AG09319 (cell line): ENCODE results near the gene SLC28A1.
"Not testable (repeated sequence)": the region's sequence is repeated elsewhere in the genome, so short reads cannot be mapped to it uniquely, and the experiment has no call there.

ENCODE experiments used
- DNase-seq: peaks from one replicate; pipeline ENCODE4 v3.0.0-alpha.2; 2010; ENCODE audit warnings: low read depth; ENCODE audit errors: extremely low read depth
- CTCF ChIP-seq: IDR thresholded peaks from 2 replicates; pipeline ENCODE4 v1.5.1; 2011; ENCODE audit warnings: low read depth, mild to moderate bottlenecking, inconsistent platforms, low read length, moderate library complexity

Gene SLC28A1

GRCh38 chr15:84981711-84982300 lies 97.3 kb downstream of the SLC28A1 start, which contains the start of gene PDE8A:
Gene PDE8A (plus strand): TSS chr15:84981856. CDS start chr15:84982163, 307 bp downstream.
- TF ChIP-seq CTCF, result no peak
- DNase-seq, result no peak

DNA sequence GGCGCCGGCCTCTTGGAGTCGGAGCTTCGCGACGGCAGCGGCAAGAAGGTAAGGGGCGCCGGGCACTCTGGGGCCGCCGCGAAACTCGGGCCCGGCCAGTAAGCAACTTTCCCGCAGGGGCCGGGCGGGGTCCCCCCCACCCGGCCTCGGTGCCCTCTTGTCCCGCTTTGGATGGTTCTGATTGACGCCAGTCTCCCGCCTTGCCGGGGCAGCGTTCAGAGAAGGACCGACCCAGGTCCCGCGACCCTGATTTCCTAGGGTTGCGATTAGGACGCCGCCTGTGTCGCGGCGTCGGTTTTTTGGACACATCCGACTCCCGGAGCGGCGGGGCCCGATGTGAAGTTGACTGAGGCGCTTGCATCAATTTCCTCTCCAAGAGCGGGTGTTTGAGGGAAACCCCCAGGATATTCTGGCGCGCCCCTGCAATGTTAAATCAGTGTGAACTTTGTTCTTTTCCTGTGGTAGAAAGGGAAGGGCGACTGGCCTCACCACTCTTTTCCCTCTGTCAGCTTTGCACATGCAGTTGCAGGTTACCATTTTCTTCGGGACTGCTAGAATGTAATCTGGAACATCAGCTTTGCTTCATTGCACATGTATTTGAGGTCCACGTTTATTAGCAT lies 97.9 kb downstream of the SLC28A1 start:
- TF ChIP-seq CTCF, result no peak

DNA sequence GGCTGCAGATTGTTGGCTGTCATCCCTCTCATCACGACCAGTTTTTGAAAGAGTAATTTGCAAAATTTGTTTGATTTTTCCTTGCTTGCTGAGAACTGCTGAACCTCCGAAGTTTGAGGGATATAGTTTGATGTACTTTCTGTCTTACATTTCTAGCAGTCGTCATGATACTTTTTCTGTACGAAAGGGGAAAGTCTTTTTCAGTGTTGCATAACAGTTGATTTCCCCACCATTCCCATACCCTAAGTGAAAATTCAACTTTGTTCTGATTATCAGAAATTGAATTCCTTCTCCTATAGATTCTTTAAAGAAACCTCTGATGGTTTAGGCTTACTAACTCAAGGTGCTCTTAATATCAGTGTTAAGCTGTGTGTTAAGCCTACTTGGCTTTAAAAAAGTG lies 98.8 kb downstream of the SLC28A1 start:
- no peak for TF ChIP-seq CTCF
- DNase-seq, result no peak

More for the DNA sequence above, 97.9 kb downstream of the SLC28A1 start:
- DNase-seq, result no peak

DNA sequence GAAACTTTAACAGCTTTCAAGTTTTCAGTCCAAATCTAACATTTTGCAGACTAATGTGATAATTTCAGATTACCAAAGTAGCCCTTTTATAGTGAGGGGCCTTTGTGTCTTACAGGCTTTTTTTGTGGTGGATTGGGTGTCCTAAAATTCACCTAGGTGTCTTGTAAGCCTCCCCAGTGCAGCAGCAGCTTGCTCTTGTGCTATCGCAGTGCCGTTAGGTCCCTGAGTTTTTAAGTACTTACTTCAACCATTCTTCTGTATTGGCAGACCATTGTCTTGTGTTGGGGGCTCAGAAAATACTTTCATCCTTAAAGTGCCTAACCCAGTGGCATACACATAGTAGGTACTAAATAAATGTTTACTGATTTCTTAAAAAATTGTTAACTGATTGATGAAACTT lies 99.2 kb downstream of the SLC28A1 start:
- no peak for TF ChIP-seq CTCF
- DNase-seq, result no peak

- no peak for DNase-seq
- no peak for TF ChIP-seq CTCF
Measured at GRCh38 chr15:84985158-84985557, 100.7 kb downstream of the SLC28A1 start.

DNA sequence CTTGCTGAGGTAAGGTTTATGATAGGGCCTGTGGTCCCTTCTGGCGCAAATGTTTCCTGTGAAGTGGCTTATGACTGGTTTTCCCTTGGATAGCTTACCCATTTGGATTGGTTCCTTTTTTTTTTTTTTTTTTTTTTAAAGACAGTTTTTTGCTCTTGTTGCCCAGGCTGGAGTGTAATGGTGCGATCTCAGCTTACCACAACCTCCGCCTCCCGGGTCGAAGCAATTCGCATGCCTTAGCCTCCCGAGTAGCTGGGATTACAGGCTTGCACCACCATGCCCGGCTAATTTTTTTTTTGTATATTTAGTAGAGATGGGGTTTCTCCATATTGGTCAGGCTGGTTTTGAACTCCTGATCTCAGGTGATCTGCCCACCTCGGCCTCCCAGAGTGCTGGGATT lies 102.9 kb downstream of the SLC28A1 start:
- not testable (repeated sequence) for DNase-seq

DNA sequence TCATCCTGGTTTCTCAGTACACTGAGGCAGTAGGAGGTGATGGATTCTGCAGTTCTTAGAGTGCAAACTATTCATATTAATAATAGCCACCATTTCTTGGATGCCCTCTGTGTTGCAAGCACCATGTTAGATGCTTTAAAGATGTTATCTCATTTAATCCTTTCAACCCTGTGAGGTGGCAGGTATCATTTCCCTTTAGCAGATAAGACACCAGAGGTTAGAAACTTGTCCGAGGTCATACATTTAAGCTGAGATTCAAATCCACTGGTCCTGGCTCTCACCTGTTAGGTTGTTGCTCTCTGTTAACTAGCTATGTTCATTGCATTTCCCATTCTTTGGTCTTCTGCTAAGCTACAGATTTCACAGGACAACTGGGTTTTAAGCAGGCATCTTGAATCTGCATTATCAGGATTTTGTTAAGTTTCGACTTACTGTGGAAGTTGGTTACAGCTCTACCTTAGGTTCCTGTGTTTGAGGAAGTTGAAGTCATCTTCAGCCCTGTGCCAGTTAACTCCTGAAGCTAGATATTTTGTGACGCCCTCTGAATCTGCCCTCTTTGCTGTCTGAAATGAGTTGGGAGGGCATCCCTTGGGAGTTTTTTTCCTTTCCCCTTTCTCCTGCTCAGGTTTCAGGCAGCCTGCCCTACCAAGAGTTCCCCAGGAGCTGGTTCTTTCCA lies 103.6 kb downstream of the SLC28A1 start:
- DNase-seq, result no peak
- no peak for TF ChIP-seq CTCF
